Cortex of kidney (tissue), 1 donor: ENCODE measurements around the gene PDZRN4.
"Not testable (repeated sequence)": the region's sequence is repeated elsewhere in the genome, so short reads cannot be mapped to it uniquely, and the experiment has no call there.

Source experiments
- DNase-seq: peaks from one replicate; lab custom pipeline; 2025; lab: John Stamatoyannopoulos, UW

The PDZRN4 gene

GRCh38 chr12:41511247-41511646 lies 323.1 kb downstream of the PDZRN4 start:
- DNase-seq, result no peak

- DNase-seq, result no peak
Observed at GRCh38 chr12:41512497-41512896, 324.4 kb downstream of the PDZRN4 start.

- no peak for DNase-seq
Observed at GRCh38 chr12:41514021-41514777, 326.1 kb downstream of the PDZRN4 start.

GRCh38 chr12:41514907-41515306 lies 326.8 kb downstream of the PDZRN4 start:
- no peak for DNase-seq

GRCh38 chr12:41515953-41516352 lies 327.8 kb downstream of the PDZRN4 start:
- DNase-seq, result no peak

GRCh38 chr12:41520869-41521268 lies 332.7 kb downstream of the PDZRN4 start:
- DNase-seq, result no peak

GRCh38 chr12:41521872-41522379 lies 333.8 kb downstream of the PDZRN4 start:
- no peak for DNase-seq

- no peak for DNase-seq
Observed at GRCh38 chr12:41527062-41527461, 338.9 kb downstream of the PDZRN4 start.

GRCh38 chr12:41527534-41528116 lies 339.5 kb downstream of the PDZRN4 start:
- no peak for DNase-seq

- DNase-seq, result no peak
Observed at GRCh38 chr12:41528874-41529273, 340.8 kb downstream of the PDZRN4 start.

- DNase-seq, result no peak
Observed at GRCh38 chr12:41530441-41530840, 342.3 kb downstream of the PDZRN4 start.

- DNase-seq, result no peak
Observed at GRCh38 chr12:41531147-41531829, 343.2 kb downstream of the PDZRN4 start.

- DNase-seq, result no peak
Observed at GRCh38 chr12:41532072-41532471, 344.0 kb downstream of the PDZRN4 start.

- no peak for DNase-seq
Observed at GRCh38 chr12:41536813-41537490, 348.8 kb downstream of the PDZRN4 start.

GRCh38 chr12:41537522-41537921 lies 349.4 kb downstream of the PDZRN4 start:
- DNase-seq, result no peak

GRCh38 chr12:41545761-41546160 lies 357.6 kb downstream of the PDZRN4 start:
- no peak for DNase-seq

GRCh38 chr12:41547071-41547470 lies 359.0 kb downstream of the PDZRN4 start:
- DNase-seq, result not testable (repeated sequence)

GRCh38 chr12:41548926-41549325 lies 360.8 kb downstream of the PDZRN4 start:
- no peak for DNase-seq

- DNase-seq, result no peak
Observed at GRCh38 chr12:41552588-41552987, 364.5 kb downstream of the PDZRN4 start.

GRCh38 chr12:41556176-41556575 lies 368.1 kb downstream of the PDZRN4 start:
- DNase-seq, result no peak

- no peak for DNase-seq
Observed at GRCh38 chr12:41557344-41557743, 369.2 kb downstream of the PDZRN4 start.

- no peak for DNase-seq
Observed at GRCh38 chr12:41558671-41559070, 370.6 kb downstream of the PDZRN4 start.
